Measurements from ENCODE around the gene SLC25A25. TPM values are rescaled to one million over a fixed set of nuclear protein-coding genes. Genes with fewer than 3 reads are reported as not detected.
A peak's percentile ranks its signal among the peaks of the same experiment; 100 is the strongest.

The SLC25A25 gene
- total and polyA plus RNA-seq, 2 of the 8 experiments (the other 6 are each of a cell fraction or from before 2014, with no cell fraction given) = 6.5 to 18.5 TPM

- no peak overlapping the region for H2BK120ac ChIP-seq (replicated peaks; ENCODE audit: low read depth, low read length)
- H3K23me2 ChIP-seq (ENCODE audit: low read depth, low read length) = peaks cover 6% of the 10 kb centered on the region; the same call in 1 of the 2 replicates
- no peak overlapping the region for H3K9ac ChIP-seq (replicated peaks in 1 of 4; ENCODE audit: extremely low read depth in 1 of 4, low read depth in 3 of 4, low read length in 3 of 4)
- H2BK5ac ChIP-seq (ENCODE audit: low read depth, low read length) = no peak overlapping the region
- H4K20me1 ChIP-seq (replicated peaks in 1 of 2; ENCODE audit: control insufficient read depth in 1 of 2, insufficient read depth in 2 of 2, low read length in 2 of 2) = peaks cover 3 to 16% of the 10 kb centered on the region in 2 experiments
- no peak overlapping the region for H3K27ac ChIP-seq (ENCODE audit: low read depth, low read length)
- H3K18ac ChIP-seq (ENCODE audit: extremely low read depth, low read length) = no peak overlapping the region
- no peak overlapping the region for H2BK20ac ChIP-seq (ENCODE audit: low read length)
- no peak overlapping the region for H2AFZ ChIP-seq (ENCODE audit: low read length)
- no peak overlapping the region for H3K4me3 ChIP-seq (ENCODE audit: extremely low read depth in 1 of 4, insufficient read depth in 2 of 4, low read depth in 3 of 4, low read length in 4 of 4)
- H3K4ac ChIP-seq (replicated peaks; ENCODE audit: insufficient read length, low read depth, low read length) = no peak overlapping the region
- H3K14ac ChIP-seq (ENCODE audit: insufficient read length) = no peak overlapping the region
- FAIRE-seq (no peak), DNase-seq (ENCODE audit: low read depth in 1 of 2, low spot score in 2 of 2) (peak; percentile 66 to 95)
- H3K9me3 ChIP-seq (ENCODE audit: insufficient read depth in 2 of 2, low read depth in 1 of 2, low read length in 1 of 2) = peaks cover 0 to 4% of the 10 kb centered on the region in 2 experiments; a peak in 1 of 4 replicates
- H3K36me3 ChIP-seq (ENCODE audit: control insufficient read depth in 2 of 4, insufficient read depth in 4 of 4, low read length in 3 of 4) = peaks cover 2 to 26% (median 8%) of the 10 kb centered on the region in 4 experiments; a peak in 4 of 8 replicates
- TF ChIP-seq RAD21 (IDR thresholded peaks at IDR 0.05 in 1 of 2, conservative IDR thresholded peaks at IDR 0.05 in 1 of 2; ENCODE audit: low read depth in 2 of 2, low read length in 2 of 2) (peak; percentile 69 to 79), JUN (IDR thresholded peaks at IDR 0.05; ENCODE audit: low read depth, low read length) (no peak), NRF1 (IDR thresholded peaks at IDR 0.05; ENCODE audit: low read depth, low read length) (no peak), CTCF (IDR thresholded peaks at IDR 0.05; ENCODE audit: control extremely low read depth in 1 of 3, insufficient read depth in 1 of 3, low read depth in 1 of 3, low read length in 3 of 3) (peak in 2 of 3 experiments; percentile 86 to 96; a peak in 3 of 4 replicates), GABPA (IDR thresholded peaks at IDR 0.05; ENCODE audit: borderline replicate concordance, insufficient read depth, low read length) (peak; percentile 67; the same call in 1 of the 2 replicates), POLR2AphosphoS5 (IDR thresholded peaks at IDR 0.05; ENCODE audit: low read depth, low read length) (0 out of 2 replicates have a peak, but pooled peaks have one; percentile 24), KDM1A (IDR thresholded peaks at IDR 0.05; ENCODE audit: borderline replicate concordance, low read length) (peak; percentile 11; the same call in 1 of the 2 replicates)
- peaks cover 4% of the 10 kb centered on the region; the same call in 1 of the 2 replicates for H3K79me1 ChIP-seq (ENCODE audit: low read depth, low read length)
- peaks cover 0 to 6% (median 3%) of the 10 kb centered on the region in 4 experiments; a peak in 4 of 7 replicates for H3K4me1 ChIP-seq (replicated peaks in 1 of 4; ENCODE audit: control insufficient read depth in 3 of 4, insufficient read depth in 4 of 4, low read length in 3 of 4)
- no peak overlapping the region for H3K23ac ChIP-seq (ENCODE audit: insufficient read length)
- POLR2A ChIA-PET (ENCODE audit: partially characterized antibody) = interaction anchor here (0.7 to 3.4 kb wide), 8 partner anchors 10 to 112 kb away, joined by 3 to 15 read pairs (median 5); partner anchors contain the start of gene BBLN
- no peak overlapping the region for H4K5ac ChIP-seq (ENCODE audit: insufficient read length, low read depth, low read length)
- H3K56ac ChIP-seq (replicated peaks; ENCODE audit: insufficient read length, low read depth, low read length) = no peak overlapping the region
- H3K79me2 ChIP-seq (ENCODE audit: control insufficient read depth in 1 of 2, insufficient read depth in 2 of 2, low read length in 2 of 2) = peaks cover 0 to 20% of the 10 kb centered on the region in 2 experiments; a peak in 1 of 4 replicates
- no peak overlapping the region for H2AK5ac ChIP-seq (ENCODE audit: low read depth, low read length)
- H3K27me3 ChIP-seq (replicated peaks in 1 of 4; ENCODE audit: control insufficient read depth in 3 of 4, extremely low read depth in 1 of 4, insufficient read depth in 3 of 4, low read length in 3 of 4) = peaks cover 0 to 8% (median 7%) of the 10 kb centered on the region in 4 experiments; a peak in 5 of 7 replicates
- no peak overlapping the region for H2BK15ac ChIP-seq (ENCODE audit: low read length)
- CTCF ChIA-PET (ENCODE audit: partially characterized antibody) = interaction anchor here (0.6 to 9.9 kb wide), 44 partner anchors 8 to 284 kb away, joined by 3 to 74 read pairs (median 4); partner anchors contain the start of genes CIZ1, DNM1, LCN2 and NAIF1
- H3K4me2 ChIP-seq (ENCODE audit: insufficient read depth in 1 of 2, low read depth in 2 of 2, low read length in 2 of 2) = no peak overlapping the region
- no peak overlapping the region for H4K8ac ChIP-seq (ENCODE audit: extremely low read depth, insufficient read depth, low read length)
- no peak overlapping the region for H2BK12ac ChIP-seq (ENCODE audit: low read depth, low read length)
- peak overlapping the region; percentile 13 for H4K91ac ChIP-seq (replicated peaks; ENCODE audit: insufficient read length, low read length)
- WGBS, 2 experiments (ENCODE audit: extremely low coverage in 1 of 2, insufficient coverage in 1 of 2, insufficient read length in 1 of 2, insufficient replicate concordance in 2 of 2, low coverage in 1 of 2, low lambda C conversion rate in 2 of 2, missing lambda C conversion rate in 1 of 2) = 80% methylated on average over 15 of the region's 16 CpGs; no CpG with 5 or more reads in 1 of the 2 experiments
Observed at GRCh38 chr9:128124873-128125579, 57.0 kb downstream of the SLC25A25 start.
